Nephron progenitor cell (in vitro differentiated cells): ENCODE data around the gene BOC.

ENCODE experiments used
- DNase-seq: peaks from one replicate; pipeline ENCODE4 v3.0.0; 2021
- H3K27ac Mint-ChIP-seq: 2 replicates; pipeline ENCODE4 v1.8.0; 2021; ENCODE audit warnings: mild to moderate bottlenecking, moderate library complexity, mixed read lengths
- H3K27me3 Mint-ChIP-seq: 2 replicates; pipeline ENCODE4 v1.8.0; 2021; ENCODE audit warnings: mild to moderate bottlenecking, low read depth, mixed read lengths; ENCODE audit not compliant: poor library complexity
- H3K36me3 Mint-ChIP-seq: 2 replicates; pipeline ENCODE4 v1.8.0; 2021; ENCODE audit warnings: low read depth, mixed read lengths
- H3K4me1 Mint-ChIP-seq: 2 replicates; pipeline ENCODE4 v1.8.0; 2021; ENCODE audit warnings: mixed read lengths
- H3K4me3 Mint-ChIP-seq: 2 replicates; pipeline ENCODE4 v1.8.0; 2021; ENCODE audit warnings: mild to moderate bottlenecking, moderate library complexity, mixed read lengths
- H3K9me3 Mint-ChIP-seq: 2 replicates; pipeline ENCODE4 v1.8.0; 2021; ENCODE audit warnings: mild to moderate bottlenecking, moderate library complexity, mixed read lengths
- CTCF ChIP-seq: fragments of 200-600 bp; sonication (generic); IDR thresholded peaks from 2 replicates; pipeline ENCODE4 v1.5.0; 2021; ENCODE audit warnings: antibody characterized with exemption

BOC gene

GRCh38 chr3:113284453-113285050 is 73.2 kb downstream of the BOC start:
- Mint-ChIP-seq H3K4me1 (peaks cover 74% of the 10 kb centered on the region), H3K27ac (peak overlapping the region; percentile 85), H3K9me3 (no peaks in the 10 kb centered on the region), H3K27me3 (peaks cover 4% of the 10 kb centered on the region), H3K4me3 (no peak overlapping the region), H3K36me3 (peaks cover 74% of the 10 kb centered on the region)
- no peak for TF ChIP-seq CTCF
- DNase-seq = no peak

- Mint-ChIP-seq H3K36me3 (peaks cover 67% of the 10 kb centered on the region), H3K9me3 (no peaks in the 10 kb centered on the region), H3K27me3 (peaks cover 4% of the 10 kb centered on the region), H3K4me3 (no peak overlapping the region), H3K27ac (peak overlapping the region; percentile 94), H3K4me1 (peaks cover 79% of the 10 kb centered on the region)
- no peak for DNase-seq
- TF ChIP-seq CTCF = no peak
Measured at GRCh38 chr3:113285226-113285625, 73.9 kb downstream of the BOC start.

- Mint-ChIP-seq H3K4me3 (no peak overlapping the region), H3K9me3 (no peaks in the 10 kb centered on the region), H3K36me3 (peaks cover 62% of the 10 kb centered on the region), H3K27ac (peak overlapping the region; percentile 94), H3K27me3 (peaks cover 4% of the 10 kb centered on the region), H3K4me1 (peaks cover 79% of the 10 kb centered on the region)
- no peak for DNase-seq
- TF ChIP-seq CTCF = no peak
Measured at GRCh38 chr3:113285741-113286140, 74.4 kb downstream of the BOC start.

GRCh38 chr3:113286524-113286923 is 75.2 kb downstream of the BOC start:
- Mint-ChIP-seq H3K27ac (peak overlapping the region; percentile 94), H3K4me1 (peaks cover 79% of the 10 kb centered on the region)
- no peak for DNase-seq

GRCh38 chr3:113287111-113287802 is 75.9 kb downstream of the BOC start:
- Mint-ChIP-seq H3K36me3 (peaks cover 47% of the 10 kb centered on the region), H3K27me3 (peaks cover 8% of the 10 kb centered on the region), H3K4me1 (peaks cover 79% of the 10 kb centered on the region), H3K9me3 (no peaks in the 10 kb centered on the region), H3K4me3 (no peak overlapping the region), H3K27ac (peak overlapping the region; percentile 97)
- no peak for TF ChIP-seq CTCF
- no peak for DNase-seq

More at GRCh38 chr3:113286524-113286923, 75.2 kb downstream of the BOC start:
- peaks cover 5% of the 10 kb centered on the region for H3K27me3 Mint-ChIP-seq
- H3K9me3 Mint-ChIP-seq = no peaks in the 10 kb centered on the region
- no peak overlapping the region for H3K4me3 Mint-ChIP-seq
- peaks cover 54% of the 10 kb centered on the region for H3K36me3 Mint-ChIP-seq
- TF ChIP-seq CTCF = no peak
